D721Med (cell line): ENCODE data around the gene GPR152.
A peak's percentile ranks its signal among the peaks of the same experiment; 100 is the strongest.
"Not testable (repeated sequence)": the region's sequence is repeated elsewhere in the genome, so short reads cannot be mapped to it uniquely, and the experiment has no call there.

Experiments used
- DNase-seq: peaks from one replicate; pipeline ENCODE4 v3.0.0; 2011; ENCODE audit warnings: low spot score; ENCODE audit not compliant: insufficient read length
- FAIRE-seq: peaks from 2 replicates; lab custom pipeline; 2011; peaks lifted over from hg19 to GRCh38; lab: Jason Lieb, UNC
- TF ChIP-seq, protein P1 (sequence below): IDR thresholded peaks from 2 replicates; pipeline ENCODE4 v1.5.1; 2012; ENCODE audit warnings: mild to moderate bottlenecking, control low read depth; ENCODE audit not compliant: insufficient read depth; ENCODE audit errors: missing control alignments

GPR152 gene

GRCh38 chr11:67406420-67406968 is 46.0 kb downstream of the GPR152 start:
- no peak for FAIRE-seq
- DNase-seq = no peak
- TF ChIP-seq, protein P1, sequence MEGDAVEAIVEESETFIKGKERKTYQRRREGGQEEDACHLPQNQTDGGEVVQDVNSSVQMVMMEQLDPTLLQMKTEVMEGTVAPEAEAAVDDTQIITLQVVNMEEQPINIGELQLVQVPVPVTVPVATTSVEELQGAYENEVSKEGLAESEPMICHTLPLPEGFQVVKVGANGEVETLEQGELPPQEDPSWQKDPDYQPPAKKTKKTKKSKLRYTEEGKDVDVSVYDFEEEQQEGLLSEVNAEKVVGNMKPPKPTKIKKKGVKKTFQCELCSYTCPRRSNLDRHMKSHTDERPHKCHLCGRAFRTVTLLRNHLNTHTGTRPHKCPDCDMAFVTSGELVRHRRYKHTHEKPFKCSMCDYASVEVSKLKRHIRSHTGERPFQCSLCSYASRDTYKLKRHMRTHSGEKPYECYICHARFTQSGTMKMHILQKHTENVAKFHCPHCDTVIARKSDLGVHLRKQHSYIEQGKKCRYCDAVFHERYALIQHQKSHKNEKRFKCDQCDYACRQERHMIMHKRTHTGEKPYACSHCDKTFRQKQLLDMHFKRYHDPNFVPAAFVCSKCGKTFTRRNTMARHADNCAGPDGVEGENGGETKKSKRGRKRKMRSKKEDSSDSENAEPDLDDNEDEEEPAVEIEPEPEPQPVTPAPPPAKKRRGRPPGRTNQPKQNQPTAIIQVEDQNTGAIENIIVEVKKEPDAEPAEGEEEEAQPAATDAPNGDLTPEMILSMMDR = no peak

DNA sequence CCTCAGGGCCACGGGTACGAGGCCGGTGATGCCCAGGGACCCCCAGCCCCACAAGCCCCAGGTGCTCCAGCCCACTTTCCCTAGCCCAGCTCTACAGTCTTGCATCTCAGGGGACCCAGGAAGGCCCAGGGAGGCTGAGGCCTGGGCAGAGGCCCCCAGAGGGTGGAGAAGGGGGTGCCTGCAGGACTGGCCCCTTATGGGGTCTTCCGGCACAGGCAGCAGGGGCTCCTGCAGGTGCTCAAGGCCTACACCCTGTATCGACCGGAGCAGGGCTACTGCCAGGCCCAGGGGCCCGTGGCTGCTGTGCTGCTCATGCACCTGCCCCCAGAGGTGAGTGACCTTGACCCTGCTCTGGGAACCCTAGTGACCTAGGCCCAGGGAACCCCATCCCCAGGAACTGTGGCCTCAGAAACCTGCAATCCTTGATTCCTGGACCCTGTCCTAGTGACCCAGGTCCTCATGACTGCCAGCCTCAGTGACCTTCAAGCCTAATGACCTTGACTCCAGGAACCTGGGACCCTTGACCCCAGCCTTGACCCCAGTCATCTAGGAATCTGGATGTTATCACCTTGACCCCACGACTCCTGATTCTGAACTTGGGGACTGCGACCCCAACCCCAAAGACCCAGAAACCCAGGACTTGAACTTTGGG is 46.7 kb downstream of the GPR152 start:
- FAIRE-seq (no peak), DNase-seq (no peak)

GRCh38 chr11:67405196-67405567 is 47.3 kb downstream of the GPR152 start:
- TF ChIP-seq, protein P1 = no peak
- FAIRE-seq = no peak
- no peak for DNase-seq

More for the DNA sequence above, 46.7 kb downstream of the GPR152 start:
- TF ChIP-seq, protein P1 = no peak

DNA sequence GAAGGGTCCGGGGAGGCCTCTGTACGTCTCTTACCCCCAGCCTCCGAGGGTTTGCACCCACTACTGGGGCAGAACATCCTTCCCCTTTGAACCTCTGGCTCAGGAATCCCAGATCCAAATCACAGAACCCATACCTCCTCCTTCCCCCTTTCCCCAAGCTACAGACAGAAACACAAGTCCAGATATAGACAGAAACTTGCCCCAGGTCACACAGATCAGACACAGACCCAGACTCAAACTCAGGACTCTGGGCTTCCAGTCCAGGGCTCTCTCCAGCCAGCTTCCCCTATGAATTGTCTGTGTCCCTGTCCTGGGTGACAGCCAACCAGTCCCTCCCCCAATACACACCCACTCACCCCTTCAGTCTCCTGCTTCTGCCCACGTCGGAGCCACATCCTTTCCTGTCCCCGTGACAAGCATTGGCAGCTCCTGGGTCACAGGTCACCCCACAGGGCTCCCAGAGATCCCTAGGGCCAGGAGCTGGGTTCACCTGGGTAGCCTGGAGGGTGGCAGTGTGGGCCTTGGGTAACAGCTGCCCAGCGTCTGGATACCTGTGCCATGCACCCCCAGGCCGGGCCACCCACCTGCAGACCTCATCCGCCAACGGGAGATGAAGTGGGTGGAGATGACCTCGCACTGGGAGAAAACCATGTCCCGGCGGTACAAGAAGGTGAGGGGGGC is 47.9 kb downstream of the GPR152 start:
- DNase-seq (no peak), FAIRE-seq (no peak)
- TF ChIP-seq, protein P1 = no peak

- DNase-seq, FAIRE-seq: not testable (repeated sequence)
Measured at GRCh38 chr11:67403085-67403484, 49.4 kb downstream of the GPR152 start.

GRCh38 chr11:67402192-67402839 is 50.2 kb downstream of the GPR152 start:
- not testable (repeated sequence) for DNase-seq

GRCh38 chr11:67401495-67402191 is 50.9 kb downstream of the GPR152 start, which contains the start of gene PPP1CA:
PPP1CA (minus strand) TSS chr11:67401858; CDS start chr11:67401782, 76 bp downstream.
- FAIRE-seq (no peak), DNase-seq (peak; percentile 98)
- TF ChIP-seq, protein P1 = no peak

More at GRCh38 chr11:67402192-67402839, 50.2 kb downstream of the GPR152 start:
- FAIRE-seq = not testable (repeated sequence)
